Measurements from ENCODE around the gene LRRC8D.

The LRRC8D gene

GRCh38 chr1:89897347-89898133, 76.7 kb downstream of the LRRC8D start:
- no peak overlapping the region for H3K27ac ChIP-seq
- TF ChIP-seq CTCF (conservative IDR thresholded peaks at IDR 0.05) (no peak), ZFX (IDR thresholded peaks at IDR 0.05) (no peak)

GRCh38 chr1:89898150-89898549, 77.3 kb downstream of the LRRC8D start:
- no peak for TF ChIP-seq CTCF (conservative IDR thresholded peaks at IDR 0.05)
- no peak for TF ChIP-seq ZFX (IDR thresholded peaks at IDR 0.05)
- H3K27ac ChIP-seq: no peak overlapping the region

- TF ChIP-seq CTCF (conservative IDR thresholded peaks at IDR 0.05) (no peak), ZFX (IDR thresholded peaks at IDR 0.05) (no peak)
- H3K27ac ChIP-seq: no peak overlapping the region
These were observed 78.1 kb downstream of the LRRC8D start for GRCh38 chr1:89898695-89899470.

GRCh38 chr1:89900323-89900722, 79.5 kb downstream of the LRRC8D start:
- no peak overlapping the region for H3K27ac ChIP-seq
- TF ChIP-seq CTCF (conservative IDR thresholded peaks at IDR 0.05): no peak
- TF ChIP-seq ZFX (IDR thresholded peaks at IDR 0.05): no peak

- TF ChIP-seq ZFX (IDR thresholded peaks at IDR 0.05) (no peak), CTCF (conservative IDR thresholded peaks at IDR 0.05) (no peak)
- H3K27ac ChIP-seq: no peak overlapping the region
These were observed 80.2 kb downstream of the LRRC8D start for GRCh38 chr1:89900791-89901708.

GRCh38 chr1:89901957-89902669, 81.3 kb downstream of the LRRC8D start:
- H3K27ac ChIP-seq: no peak overlapping the region
- TF ChIP-seq CTCF (conservative IDR thresholded peaks at IDR 0.05) (no peak), ZFX (IDR thresholded peaks at IDR 0.05) (no peak)
